Measurements from ENCODE around the gene RPGRIP1L. TPM values are rescaled to one million over a fixed set of nuclear protein-coding genes. Genes with fewer than 3 reads are reported as not detected.

Gene RPGRIP1L
- total RNA-seq = 8.4 and 10.8 TPM in 2 replicates

DNA sequence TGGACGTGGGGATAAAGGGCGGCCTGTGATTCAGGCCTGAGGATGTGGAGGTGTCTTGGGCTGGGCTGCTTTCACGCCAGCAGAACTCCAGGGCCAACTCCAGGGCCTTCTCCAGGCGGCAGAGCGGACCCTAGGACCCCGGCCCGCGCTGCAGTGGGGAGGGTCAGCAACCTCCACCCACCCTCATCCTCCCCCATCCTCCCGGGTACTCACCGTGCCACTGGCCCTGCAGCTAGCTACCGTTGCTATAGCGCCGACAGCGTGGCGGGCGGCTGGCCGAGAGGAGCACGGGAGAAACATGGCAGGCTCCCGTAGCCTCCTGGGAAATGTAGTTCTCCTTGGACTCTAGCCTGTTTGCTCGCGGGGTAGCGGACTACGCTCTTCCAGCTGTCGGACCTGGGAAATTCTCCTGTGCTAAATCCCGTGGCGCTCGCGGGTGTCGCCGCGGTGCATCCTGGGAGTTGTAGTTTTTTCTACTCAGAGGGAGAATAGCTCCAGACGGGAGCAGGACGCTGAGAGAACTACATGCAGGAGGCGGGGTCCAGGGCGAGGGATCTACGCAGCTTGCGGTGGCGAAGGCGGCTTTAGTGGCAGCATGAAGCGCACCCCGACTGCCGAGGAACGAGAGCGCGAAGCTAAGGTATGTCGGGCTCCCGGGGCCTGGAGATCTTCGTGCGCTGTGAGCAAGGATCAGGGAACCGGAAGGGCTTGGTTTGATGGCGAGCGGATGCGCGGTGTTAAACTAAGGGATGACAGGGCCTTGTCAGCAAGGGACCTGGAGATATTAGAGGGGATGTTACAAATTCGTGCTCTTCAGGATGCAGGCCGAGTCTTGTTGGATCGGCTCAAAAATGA lies at the start of gene RPGRIP1L, which contains the start of gene FTO:
RPGRIP1L (minus strand) TSS at position 270 of the 855 bp plus-strand sequence. CDS start 3,136 bp downstream, outside the sequence.
FTO (plus strand) TSS at position 567 of the 855 bp plus-strand sequence.
- DNase-seq (ENCODE audit: low read depth, low spot score) = peak; percentile 95

DNA sequence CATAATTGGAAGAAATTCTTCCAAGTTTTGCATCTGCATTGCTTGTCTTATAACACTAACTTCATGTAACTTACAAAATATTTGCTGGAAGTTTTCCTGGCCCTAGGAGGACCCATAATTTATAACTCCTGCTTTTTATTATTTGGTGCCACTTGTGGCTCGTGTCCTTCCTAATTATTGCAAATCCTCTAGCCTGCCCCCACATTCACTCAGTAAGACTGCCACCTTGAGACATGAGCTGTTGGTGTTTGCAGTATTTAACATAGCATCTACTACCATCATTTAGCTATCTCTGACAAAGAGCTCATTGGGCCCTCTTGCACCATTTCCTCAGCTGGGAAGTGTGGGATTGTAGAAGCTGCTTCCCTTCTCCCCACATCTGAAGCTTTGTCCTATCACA lies 49.8 kb upstream of the RPGRIP1L start:
- DNase-seq (ENCODE audit: low read depth, low spot score) = no peak

DNA sequence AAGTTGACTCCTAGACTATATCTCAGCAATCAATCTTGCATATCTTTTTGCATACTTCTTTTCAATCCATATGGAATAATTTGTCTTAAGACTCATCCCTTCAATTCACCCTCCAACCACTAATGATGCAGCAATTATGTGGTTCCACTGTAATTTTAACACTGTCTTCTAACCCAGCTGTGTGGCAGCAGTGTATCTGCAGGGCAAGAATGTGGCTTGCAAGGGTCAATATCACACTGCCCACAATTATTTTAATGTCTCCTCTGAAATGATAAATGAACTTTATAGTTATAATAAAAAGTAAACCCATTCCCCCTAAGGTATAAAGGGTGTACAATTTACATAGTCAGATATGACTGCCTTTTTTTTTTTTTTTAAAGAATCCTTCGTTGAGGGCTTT lies 48.9 kb upstream of the RPGRIP1L start:
- no peak for DNase-seq (ENCODE audit: low read depth, low spot score)

DNA sequence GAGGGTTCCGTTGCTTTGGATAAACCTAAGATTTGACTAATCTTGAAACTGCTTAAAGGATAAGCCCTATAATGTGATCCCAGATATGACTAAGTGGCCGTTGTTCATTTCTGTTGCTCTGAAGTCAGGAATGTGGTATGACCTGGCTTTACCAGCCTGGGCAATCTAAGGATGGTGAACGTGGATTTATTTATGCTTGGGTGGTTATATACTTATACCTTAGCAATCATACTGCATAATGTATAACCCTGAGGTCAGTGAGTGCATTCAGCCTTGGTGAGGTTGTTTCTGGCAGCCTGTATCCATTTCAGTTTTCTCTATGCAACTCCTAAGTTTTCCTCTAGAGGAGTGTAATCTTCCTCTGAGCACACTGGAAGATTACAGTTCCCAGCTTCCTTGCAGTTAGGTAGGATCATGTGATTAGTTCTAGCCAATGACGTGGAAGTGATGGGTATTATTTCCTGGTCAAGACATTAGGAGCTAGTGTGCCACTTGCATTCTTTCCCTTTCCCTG lies 42.2 kb upstream of the RPGRIP1L start:
- DNase-seq (ENCODE audit: low read depth, low spot score) = no peak

DNA sequence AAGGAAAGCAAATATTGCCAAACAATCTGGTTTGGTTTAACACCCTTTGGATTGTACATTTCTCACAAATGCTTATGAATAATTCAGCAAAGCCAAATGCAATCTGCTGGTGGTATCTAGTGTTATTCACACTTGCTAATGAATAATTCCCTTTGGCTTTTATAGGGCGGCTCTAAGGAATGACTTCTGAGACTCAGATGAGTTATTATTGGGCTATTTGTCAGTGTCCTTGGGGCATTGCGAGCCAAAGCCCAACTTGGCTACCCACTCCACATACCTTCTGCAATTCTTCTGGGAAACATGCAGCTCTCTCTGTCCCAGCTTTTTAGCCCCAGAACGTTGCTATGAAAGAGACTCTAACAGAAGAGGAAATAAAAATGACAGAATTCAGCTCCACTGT lies 41.4 kb upstream of the RPGRIP1L start:
- no peak for DNase-seq (ENCODE audit: low read depth, low spot score)

DNA sequence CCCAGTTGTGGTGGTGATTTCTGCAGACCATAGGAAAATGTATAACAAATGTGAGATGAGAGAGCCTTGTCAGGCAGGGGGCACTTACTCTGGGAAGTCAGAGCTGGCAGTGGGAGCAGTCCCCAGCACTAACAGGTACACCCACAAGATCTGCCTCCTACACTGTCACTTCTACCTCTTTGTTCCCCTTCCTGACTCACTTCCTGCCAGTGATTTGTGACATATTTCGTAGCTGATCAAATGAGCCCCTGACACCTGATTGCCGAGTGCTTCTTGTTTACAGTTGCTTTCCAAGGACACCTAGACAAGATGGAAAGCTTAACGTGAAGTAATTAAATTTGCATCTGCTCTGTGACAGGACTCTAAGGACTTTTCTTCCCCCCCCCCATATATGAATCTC lies 40.8 kb upstream of the RPGRIP1L start:
- DNase-seq (ENCODE audit: low read depth, low spot score) = no peak

DNA sequence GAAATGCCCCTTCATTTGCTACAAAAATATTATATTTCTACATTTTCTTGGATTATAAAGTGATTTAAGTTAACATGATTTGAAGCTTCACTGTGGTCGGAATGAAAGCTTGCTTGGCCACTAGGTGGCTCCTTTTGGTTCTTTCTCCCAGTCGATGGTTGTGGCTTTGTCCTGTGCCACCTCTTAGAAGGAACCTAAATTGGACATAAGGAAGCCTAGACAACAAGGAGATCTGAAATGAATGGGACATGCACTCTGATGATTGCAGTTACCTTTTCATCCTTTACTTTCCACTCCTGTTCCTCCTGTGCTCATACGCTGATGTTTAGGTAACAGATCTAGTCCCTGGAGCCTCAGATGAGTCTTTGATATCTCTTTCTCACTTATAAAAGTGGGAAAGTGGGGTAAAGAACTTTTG lies 39.5 kb upstream of the RPGRIP1L start:
- no peak for DNase-seq (ENCODE audit: low read depth, low spot score)

DNA sequence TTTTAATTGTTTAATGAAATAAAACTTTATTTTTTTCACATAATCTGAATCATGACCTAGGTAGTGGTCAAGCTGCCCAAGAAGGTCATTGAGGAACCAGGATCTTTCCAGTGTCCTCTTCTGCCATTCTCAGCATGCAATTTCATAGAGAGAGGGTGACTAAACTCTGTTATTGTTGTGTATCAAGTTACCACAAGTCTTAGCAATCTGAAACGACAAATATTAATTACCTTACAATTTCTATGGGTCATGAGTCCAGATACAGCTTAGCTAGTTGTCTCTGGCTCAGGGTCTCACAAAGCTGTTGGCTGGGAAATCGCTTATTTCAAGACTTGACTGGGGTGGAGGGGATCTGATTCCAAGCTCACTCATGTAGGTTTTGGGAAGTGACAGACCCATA lies 37.9 kb upstream of the RPGRIP1L start:
- DNase-seq (ENCODE audit: low read depth, low spot score) = no peak

DNA sequence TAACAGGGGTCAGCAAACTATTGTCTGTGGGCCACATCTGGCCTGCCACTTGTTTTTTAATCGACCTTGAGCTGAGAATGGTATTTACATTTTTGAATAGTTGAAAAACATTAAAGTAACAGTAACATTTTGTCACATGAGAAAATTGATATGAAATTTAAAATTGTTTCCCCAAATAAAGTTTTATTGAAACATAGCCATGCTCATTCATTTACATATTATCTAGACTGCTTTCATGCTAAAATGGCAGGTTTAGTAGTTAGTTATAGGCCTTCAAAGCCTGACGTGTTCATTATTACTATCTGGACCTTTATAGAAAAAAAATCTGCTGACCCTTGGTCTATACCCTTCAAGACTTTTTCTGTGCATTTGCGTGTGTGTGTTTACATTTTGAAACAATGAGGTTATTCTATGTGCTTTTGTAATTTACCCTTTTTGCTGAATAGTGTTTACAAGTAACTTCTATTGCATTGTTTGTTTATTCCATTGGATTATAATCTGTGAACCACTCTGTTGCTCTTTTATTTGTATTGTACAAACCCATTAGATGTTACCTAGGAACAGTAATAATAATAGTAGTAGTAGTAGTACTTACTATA lies 37.4 kb upstream of the RPGRIP1L start:
- no peak for DNase-seq (ENCODE audit: low read depth, low spot score)

DNA sequence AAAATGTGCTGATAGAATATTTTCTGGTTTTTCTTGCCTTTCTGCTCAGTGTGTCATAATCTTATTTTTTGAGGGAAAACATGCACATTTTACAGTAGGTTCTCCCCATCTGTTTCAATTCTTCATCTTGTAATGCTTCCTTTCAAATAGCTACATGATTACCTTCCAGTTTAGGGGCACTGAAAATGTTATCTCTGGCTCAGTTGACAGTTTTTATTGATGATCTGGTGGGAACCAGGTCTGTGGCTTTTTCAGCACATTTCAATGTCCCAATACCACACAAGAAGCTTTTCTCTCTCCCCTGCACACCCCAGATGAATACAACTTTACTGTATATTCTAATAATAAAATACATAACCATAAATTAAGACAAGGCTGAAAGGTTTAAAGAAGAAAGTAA lies 36.8 kb upstream of the RPGRIP1L start:
- no peak for DNase-seq (ENCODE audit: low read depth, low spot score)

DNA sequence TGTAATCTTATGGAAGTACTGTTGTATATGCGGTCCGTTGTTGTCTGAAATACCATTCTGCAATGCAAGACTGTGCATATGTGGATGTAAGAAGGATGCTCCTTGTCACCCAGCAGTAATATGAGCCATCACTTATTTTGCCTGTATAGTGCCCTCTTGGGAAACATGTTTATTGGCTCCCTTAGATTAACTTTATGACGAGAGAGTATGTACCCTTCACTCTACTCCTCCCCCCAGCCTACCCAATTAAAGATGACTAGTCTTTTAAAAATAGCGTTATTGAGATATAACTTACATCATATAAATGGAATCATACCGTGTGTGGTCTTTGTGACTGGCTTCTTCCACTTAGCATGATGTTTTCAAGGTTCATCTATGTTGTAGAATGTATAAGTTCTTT lies 33.9 kb upstream of the RPGRIP1L start:
- DNase-seq (ENCODE audit: low read depth, low spot score) = no peak

DNA sequence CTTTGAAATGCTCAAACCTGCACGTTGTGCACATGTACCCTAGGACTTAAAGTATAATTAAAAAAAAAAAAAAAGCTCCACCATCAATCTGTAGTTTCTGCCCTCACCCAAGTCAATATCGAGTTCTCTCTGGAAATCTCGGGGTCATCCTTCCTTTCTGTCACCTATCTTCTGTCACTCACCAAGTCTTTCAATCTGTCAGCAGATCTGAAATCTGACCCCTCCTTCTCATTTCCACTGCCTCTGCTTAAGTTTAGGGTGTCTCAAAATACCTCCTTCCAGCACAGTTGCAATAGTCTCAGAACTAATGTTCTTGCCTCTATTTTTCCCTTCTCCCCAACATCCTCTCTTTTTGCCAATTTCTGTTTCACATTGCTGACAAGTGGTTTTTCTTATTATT lies 32.6 kb upstream of the RPGRIP1L start:
- DNase-seq (ENCODE audit: low read depth, low spot score) = no peak

DNA sequence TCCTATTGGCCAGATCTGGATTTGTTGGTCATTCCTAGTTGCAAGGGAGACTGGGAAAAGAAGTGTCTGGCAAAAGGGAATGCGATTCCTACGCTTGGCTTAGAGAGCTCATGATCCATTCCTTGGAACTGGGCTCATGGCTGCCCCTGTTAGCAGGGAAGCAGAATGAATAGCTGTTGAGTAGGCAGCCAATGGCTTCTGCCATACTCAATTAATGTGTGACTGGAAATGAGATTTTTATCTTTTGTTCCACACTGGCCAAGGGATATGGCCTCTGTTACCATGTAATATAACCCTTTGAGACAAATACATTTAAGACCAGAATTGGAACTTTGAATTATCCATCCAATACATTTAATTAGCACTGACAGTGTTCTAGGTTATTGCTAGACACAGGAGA lies 31.2 kb upstream of the RPGRIP1L start:
- no peak for DNase-seq (ENCODE audit: low read depth, low spot score)

DNA sequence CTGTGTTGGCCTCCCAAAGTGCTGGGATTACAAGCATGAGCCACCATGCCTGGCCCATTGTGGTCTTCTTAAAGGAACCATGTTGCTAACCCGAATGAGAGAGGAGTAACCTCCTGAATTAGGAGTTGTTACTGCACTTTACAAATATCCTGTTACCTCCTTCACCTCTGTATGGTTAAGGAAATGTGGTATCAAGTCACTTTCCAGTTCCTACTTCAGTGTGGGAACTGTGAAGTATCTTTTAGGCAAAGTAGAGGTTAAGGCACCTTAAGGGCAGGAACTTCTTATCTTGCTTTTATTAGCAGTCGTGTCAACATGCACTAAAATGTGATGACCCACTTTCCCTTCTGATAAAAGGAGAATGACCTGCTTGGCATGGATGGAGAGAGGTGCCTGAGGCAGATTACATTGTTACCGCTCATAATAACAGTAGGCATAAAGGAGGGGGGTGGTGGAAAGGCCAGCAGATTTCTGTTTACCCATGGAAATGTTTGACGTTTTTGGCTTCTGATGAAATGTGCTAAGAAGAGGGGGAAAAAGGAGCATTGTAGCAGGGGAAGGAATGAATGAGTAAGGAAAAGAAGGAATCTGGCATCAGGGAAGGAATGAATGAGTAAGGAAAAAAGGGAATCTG lies 28.8 kb upstream of the RPGRIP1L start:
- DNase-seq (ENCODE audit: low read depth, low spot score) = peak; percentile 87

DNA sequence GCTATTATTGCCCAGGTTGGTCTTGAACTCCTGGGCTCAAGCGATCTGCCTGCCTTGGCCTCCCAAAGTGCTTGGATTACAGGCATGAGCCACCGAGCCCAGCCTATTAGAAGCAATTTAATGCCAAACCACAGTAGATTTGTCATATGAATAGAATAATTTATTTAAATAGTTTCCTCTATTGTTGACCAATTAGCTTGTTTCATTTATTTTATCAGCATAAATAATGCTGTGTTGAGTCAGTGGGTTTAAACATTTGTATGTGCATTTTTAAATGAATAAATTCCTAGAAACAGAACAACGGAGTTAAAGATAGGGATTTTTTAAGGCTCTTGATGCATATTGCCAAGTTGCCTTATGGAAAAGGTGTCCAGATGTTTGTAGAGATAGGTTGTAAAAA lies 27.0 kb upstream of the RPGRIP1L start:
- DNase-seq (ENCODE audit: low read depth, low spot score) = no peak

DNA sequence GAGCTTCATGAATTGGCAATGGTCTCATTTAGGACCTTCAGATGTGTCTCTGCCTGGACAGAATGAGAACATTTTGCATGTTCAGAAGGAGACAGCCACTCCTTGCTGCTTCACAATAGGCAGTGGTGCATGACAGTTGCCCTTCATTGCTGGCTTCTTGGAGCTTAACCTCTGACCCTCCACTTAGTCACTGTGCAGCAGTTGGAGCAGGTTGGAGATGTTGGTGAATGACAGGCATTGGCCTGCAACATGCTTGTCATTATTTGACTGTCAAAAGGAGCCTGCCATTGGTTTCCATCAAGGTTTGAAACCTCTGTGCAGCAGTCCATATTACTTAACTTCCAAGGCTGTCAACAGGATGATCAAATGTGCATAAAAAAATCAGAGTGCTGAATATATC lies 23.0 kb upstream of the RPGRIP1L start:
- DNase-seq (ENCODE audit: low read depth, low spot score) = no peak

DNA sequence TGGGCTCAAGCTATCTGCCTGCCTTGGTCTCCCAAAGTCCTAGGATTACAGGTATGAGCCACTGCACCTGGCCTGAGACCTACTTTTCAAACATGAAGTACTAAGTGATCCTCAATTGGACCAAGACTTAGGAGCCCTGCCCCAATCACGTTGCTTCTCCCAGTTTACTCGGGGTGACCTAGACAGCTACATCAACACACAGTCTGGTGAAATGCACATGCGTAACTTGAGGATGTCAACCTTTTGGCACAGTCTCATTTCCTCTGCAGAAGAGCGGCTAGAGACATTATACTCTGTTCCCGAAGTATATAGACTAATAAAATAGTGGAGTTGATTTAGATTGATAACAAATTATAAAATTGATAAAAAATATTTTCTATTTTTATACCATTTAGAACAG lies 17.4 kb upstream of the RPGRIP1L start:
- DNase-seq (ENCODE audit: low read depth, low spot score) = no peak

DNA sequence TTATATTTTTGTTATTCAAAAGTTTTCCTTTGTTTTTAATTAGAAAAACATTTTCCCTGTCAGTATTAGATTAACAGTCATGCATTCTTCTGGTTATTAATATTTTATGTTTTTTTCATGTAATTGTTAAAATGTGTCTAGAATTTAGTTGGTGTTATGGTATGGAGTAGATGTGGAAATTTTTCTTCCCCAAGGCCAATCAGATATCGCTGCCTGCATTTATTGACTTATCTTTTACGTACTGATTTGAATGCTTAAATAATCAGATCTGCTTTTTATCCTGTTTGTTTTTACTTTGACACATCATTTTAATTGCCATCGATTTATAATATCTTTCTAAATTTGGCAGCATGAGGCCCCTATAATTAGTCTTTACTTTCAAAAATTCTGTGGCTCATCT lies 13.9 kb upstream of the RPGRIP1L start:
- no peak for DNase-seq (ENCODE audit: low read depth, low spot score)

DNA sequence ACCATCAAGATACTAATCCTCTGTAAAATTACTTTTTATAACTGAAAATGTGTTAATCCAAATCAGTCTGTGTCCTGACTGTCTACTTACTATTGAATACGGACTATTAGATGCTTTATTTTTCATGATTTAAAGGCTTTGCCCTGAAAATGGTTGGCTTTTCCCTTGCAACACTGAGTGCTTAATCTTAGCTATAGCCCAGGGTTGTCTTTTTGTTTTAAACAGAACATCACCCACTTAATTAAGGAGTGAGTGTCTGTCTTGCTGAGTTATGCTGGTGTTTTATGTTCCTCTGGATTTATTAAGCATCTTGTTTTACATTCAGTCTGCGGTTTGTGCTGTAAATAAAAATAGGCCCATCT lies 11.3 kb upstream of the RPGRIP1L start:
- no peak for DNase-seq (ENCODE audit: low read depth, low spot score)

DNA sequence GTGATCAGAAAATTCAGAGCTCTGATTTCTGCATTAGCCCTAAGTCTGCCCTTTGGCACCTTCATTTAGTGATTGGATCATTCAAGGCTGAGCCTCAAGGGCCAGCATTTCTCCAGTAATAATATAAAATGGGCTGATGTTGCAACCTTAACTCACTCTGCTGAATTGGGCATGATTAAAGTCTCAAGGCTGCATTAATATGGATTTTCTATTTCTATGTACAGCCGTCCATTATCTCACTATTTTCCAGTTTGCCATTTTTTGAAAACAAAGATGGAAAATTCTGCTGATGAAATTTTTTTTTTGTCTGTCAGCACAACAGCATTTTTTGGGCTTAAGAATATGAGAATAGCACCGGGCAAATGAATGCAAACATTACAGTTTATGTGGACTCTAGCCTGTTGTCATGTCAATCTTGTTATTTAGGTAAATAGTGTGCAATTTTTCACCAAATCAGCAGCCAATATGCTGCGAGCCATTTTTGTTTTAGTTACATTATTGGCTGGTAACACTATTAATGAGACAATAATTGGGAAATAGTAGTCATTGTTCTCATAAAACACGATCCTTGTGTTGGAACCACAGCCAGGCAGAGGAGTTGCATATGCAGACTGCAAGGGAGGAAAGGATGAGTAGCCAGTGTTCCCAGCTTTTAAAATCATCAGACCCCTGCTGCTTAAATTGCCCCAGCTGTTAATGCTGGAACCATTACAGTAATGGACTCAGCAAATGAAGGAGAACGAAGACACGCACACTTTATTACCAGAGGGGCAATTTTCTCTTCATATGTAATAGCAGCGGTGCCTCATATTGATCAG lies 10.8 kb upstream of the RPGRIP1L start:
- no peak for DNase-seq (ENCODE audit: low read depth, low spot score)

DNA sequence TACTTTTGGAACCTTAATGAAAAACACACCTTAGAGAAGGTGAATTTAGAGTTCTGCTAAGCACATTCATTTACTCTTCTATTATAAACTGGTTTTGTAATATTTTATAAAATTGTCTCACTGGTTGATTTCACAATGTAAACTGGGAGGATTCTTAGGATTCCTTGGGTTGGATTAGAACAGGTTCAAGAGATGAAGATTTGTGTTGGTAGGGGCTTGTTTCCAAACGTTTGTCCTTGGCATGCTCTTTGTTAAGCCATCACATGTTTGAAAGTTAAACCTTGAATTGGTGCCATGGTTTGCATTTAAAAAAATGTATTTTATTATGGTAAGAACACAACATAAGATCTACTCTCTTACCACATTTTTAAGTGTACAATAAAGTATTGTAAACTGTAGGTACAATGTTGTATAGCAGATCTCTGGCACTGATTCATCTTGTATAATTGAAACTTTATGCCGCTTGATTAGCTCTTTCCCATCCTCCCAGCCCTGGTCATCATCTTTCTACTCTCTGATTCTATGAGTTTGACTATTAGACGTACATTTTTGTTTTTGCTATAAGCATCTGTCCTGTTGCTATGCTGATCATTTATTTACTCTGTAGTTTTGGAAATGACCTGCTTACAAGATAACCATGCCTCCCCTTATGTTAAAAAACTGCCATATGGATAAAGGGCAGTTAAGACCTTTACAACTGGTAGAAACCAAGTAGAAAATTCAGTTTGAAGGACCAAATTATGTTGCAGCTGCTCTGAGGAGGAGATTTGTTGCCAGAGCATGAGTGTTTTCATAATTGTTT lies 9.9 kb upstream of the RPGRIP1L start:
- no peak for DNase-seq (ENCODE audit: low read depth, low spot score)

Measured in pulmonary artery endothelial cell (primary cell).